ENCODE measurements around the gene TAGLN. TPM values are rescaled to one million over a fixed set of nuclear protein-coding genes. Genes with fewer than 3 reads are reported as not detected.

Gene TAGLN
- total and polyA plus RNA-seq, 4 donors = 4,857 to 13,815 (median 11,407) TPM

DNA sequence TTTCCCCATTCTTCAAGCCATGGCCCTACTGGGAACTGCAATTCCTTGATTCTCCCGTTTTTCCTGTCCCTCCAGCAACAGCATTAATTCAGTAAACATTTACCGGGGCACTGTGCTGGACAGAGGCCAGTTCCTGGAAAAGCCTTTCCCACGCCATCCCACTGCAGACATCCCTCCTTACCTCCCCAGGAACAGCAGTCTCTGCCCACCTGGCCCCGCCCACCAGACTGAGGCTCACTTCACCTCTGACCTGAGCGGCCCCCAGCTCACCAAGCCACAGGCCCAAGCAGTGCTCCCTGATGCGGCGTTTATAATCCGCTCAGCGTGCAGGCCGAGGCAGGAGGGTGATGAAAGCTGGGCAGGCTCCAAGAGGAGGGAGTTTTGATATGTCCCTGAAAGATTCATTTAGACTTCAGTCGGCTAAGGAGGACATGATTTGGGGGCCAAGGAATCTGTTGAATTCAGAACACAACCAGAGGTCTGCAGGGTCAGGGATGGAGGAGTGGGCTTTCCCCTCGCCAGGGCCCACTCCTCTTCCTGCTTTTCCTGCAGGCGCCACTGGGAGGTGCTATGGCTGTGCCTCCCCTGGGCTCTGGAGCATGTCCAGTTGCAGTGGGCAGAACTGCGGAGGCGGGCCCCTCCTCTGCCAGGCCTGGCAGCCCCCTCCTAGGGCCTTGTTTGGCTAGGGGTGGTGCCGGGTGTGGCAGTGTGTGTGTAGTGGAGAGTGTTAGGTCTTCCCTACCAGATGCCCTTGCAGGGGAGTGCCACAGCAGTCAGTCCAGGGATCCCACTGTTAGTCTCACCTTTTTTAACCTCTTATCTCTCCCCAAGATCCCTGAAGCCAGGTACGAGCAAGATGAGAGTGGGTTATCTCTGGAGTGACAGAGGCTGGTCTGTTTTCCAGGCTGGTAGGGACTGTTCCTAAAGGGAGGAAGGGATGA is 1.4 kb upstream of the TAGLN start:
- peaks cover 0 to 8% of the 10 kb centered on the region in 2 donors for H3K36me3 ChIP-seq (ENCODE audit: control insufficient read depth in 1 of 2, insufficient read depth in 2 of 2, low read length in 1 of 2)
- 15 to 17% methylated on average over 17 of the region's 17 CpGs for WGBS, 2 donors
- peak; percentile 58 for ATAC-seq (ENCODE audit: low FRiP score)
- no peaks in the 10 kb centered on the region for H3K27me3 ChIP-seq (ENCODE audit: control insufficient read depth in 1 of 2, insufficient read depth in 2 of 2, low read length in 1 of 2)
- peak overlapping the region; percentile 89 to 99 for H3K27ac ChIP-seq (ENCODE audit: low read depth in 1 of 2, low read length in 2 of 2)
- peak; percentile 89 to 94 for DNase-seq
- peak overlapping the region; percentile 41 to 46 for H3K4me3 ChIP-seq (ENCODE audit: low read length in 2 of 2)
- no peaks in the 10 kb centered on the region for H3K9me3 ChIP-seq (ENCODE audit: control insufficient read depth, low read length)
- intact Hi-C loops (cut with DNase I) = loop anchor here (1.0 to 2.0 kb wide), 2 partner anchors 21 to 28 kb away; no protein-coding TSS in a partner anchor
- no peaks in the 10 kb centered on the region for H3K4me1 ChIP-seq (ENCODE audit: control insufficient read depth in 1 of 2, insufficient read depth in 2 of 2, low read length in 2 of 2)

DNA sequence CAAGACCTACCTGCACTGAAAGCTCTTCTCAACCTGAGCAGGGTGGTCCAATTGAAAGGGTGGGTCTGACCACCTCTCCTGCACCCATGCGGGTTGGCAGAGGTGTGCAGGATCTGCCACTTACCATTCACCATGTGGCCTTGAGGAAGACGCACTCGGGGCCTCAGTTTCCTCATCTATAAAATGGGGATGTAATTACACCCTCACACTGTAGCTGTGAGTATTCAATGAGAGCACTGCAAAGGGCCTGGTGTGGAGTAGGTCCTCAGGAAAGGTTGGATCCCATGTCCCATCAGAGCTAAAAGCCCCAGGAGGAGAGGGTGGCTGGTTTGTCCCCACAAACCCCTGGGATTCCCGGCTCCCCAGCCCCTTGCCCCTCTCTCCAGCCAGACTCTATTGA is 557 bp upstream of the TAGLN start:
- ATAC-seq (ENCODE audit: low FRiP score) (no peak), DNase-seq (peak in 1 of 2 donors; percentile 44)
- peak overlapping the region; percentile 89 to 99 for H3K27ac ChIP-seq (ENCODE audit: low read depth in 1 of 2, low read length in 2 of 2)
- peak overlapping the region; percentile 41 to 46 for H3K4me3 ChIP-seq (ENCODE audit: low read length in 2 of 2)
- peaks cover 0 to 8% of the 10 kb centered on the region in 2 donors for H3K36me3 ChIP-seq (ENCODE audit: control insufficient read depth in 1 of 2, insufficient read depth in 2 of 2, low read length in 1 of 2)
- 20 to 27% methylated on average over 4 of the region's 4 CpGs for WGBS, 2 donors
- intact Hi-C loops (cut with DNase I) = loop anchor here (1.0 to 2.0 kb wide), 2 partner anchors 20 to 23 kb away; no protein-coding TSS in a partner anchor
- no peaks in the 10 kb centered on the region for H3K4me1 ChIP-seq (ENCODE audit: control insufficient read depth in 1 of 2, insufficient read depth in 2 of 2, low read length in 2 of 2)
- no peaks in the 10 kb centered on the region for H3K9me3 ChIP-seq (ENCODE audit: control insufficient read depth, low read length)
- H3K27me3 ChIP-seq (ENCODE audit: control insufficient read depth in 1 of 2, insufficient read depth in 2 of 2, low read length in 1 of 2) = no peaks in the 10 kb centered on the region

DNA sequence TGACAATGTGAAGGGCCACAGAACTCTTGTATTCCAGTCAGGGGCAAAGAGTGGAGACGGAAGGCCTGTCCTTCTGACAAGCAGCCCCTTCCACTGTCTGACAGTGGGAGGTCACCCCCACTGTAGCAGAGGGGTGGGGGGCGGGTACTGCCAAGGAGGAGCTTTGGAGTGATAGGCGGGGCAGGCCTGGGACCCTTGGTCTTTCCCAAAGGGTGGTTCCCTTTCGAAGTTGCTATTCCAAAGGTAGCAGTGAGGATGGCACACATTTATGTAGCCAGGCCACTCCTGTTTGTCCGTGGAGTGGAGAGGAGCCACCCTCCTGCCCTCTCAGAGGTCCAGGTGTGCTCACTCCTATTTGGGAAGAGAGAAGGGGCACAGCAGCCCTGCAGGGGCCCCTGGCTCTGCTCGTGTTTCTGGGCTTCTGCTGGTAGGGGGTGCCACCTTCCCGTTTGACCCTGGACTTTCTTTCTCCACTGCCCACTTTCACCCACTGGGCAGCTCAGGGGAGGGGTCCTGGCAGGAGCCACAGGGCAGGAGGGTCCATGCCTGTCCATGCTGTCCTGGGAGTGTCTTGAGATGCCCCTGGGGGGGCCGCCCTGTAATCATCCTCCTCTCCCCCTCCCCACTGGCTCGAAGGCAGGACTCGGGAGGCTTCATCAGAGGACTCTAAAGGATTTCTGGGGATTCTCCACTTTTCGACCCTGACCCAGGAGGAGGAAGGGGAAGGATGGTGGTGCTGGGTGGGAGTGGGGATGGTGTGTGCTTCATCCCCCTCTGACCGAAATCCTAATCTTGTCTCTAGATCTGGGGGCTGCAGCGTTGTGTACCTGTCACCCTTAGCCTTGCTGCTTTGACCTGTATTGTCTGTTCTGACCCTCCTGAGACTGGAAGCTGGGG is 994 bp downstream of the TAGLN start:
- ATAC-seq (ENCODE audit: low FRiP score) (no peak), DNase-seq (no peak)
- no peaks in the 10 kb centered on the region for H3K4me1 ChIP-seq (ENCODE audit: control insufficient read depth in 1 of 2, insufficient read depth in 2 of 2, low read length in 2 of 2)
- H3K36me3 ChIP-seq (ENCODE audit: control insufficient read depth in 1 of 2, insufficient read depth in 2 of 2, low read length in 1 of 2) = peaks cover 0 to 20% of the 10 kb centered on the region in 2 donors
- no peaks in the 10 kb centered on the region for H3K9me3 ChIP-seq (ENCODE audit: control insufficient read depth, low read length)
- peak overlapping the region; percentile 62 to 94 for H3K27ac ChIP-seq (ENCODE audit: low read depth in 1 of 2, low read length in 2 of 2)
- WGBS, 2 donors = 6 to 9% methylated on average over 12 to 13 of the region's 13 CpGs
- H3K27me3 ChIP-seq (ENCODE audit: control insufficient read depth in 1 of 2, insufficient read depth in 2 of 2, low read length in 1 of 2) = no peaks in the 10 kb centered on the region
- intact Hi-C loops (cut with DNase I) = loop anchor here (1.0 to 2.0 kb wide), 2 partner anchors 19 to 21 kb away; no protein-coding TSS in a partner anchor
- H3K4me3 ChIP-seq (ENCODE audit: low read length in 2 of 2) = peak overlapping the region; percentile 38 to 98

- Histone ChIP-seq H3K27me3 (ENCODE audit: control insufficient read depth in 1 of 2, insufficient read depth in 2 of 2, low read length in 1 of 2) (no peaks in the 10 kb centered on the region), H3K4me1 (ENCODE audit: control insufficient read depth in 1 of 2, insufficient read depth in 2 of 2, low read length in 2 of 2) (no peaks in the 10 kb centered on the region), H3K36me3 (ENCODE audit: control insufficient read depth in 1 of 2, insufficient read depth in 2 of 2, low read length in 1 of 2) (peaks cover 0 to 21% of the 10 kb centered on the region in 2 donors), H3K9me3 (ENCODE audit: control insufficient read depth, low read length) (no peaks in the 10 kb centered on the region), H3K27ac (ENCODE audit: low read depth in 1 of 2, low read length in 2 of 2) (peak overlapping the region; percentile 62 to 94), H3K4me3 (ENCODE audit: low read length in 2 of 2) (peak overlapping the region; percentile 38 to 98)
- DNase-seq (no peak), ATAC-seq (ENCODE audit: low FRiP score) (no peak)
- 7 to 8% methylated on average over 12 of the region's 12 CpGs for WGBS, 2 donors
- intact Hi-C loops (cut with DNase I) = no loop called here
Observed at GRCh38 chr11:117200813-117201657, 1.9 kb downstream of the TAGLN start.

DNA sequence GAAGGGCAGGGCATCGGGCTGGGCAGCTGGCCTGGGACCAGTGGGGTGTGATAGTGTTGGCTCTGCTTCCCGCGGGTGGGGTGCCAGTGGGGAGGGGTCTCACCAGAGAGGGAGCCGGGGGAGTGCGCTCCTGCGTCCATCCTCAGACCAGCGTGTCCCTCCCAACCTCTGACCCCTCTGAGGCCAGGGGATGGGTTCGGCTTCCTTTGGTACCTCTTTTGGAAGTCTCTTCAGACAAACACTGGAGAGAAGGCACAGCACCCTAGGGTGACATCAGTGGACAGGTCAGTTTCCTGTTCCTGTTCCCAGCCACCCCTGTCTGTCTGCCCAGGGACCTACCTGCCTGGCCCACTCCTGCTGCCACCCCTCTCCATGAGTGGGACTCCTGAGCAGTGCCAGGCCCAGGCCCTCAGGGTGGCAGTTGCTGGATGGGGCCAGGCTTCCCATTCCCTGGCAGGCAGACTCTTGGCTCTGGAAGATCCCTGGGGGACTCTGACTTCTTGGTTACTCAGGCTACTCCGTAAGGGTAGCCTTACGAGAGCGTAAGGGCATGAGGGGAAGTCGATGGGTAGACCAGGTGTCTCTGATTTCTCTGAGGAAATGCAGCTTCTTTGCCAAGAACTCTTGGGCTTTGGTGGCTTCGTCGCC is 2.6 kb downstream of the TAGLN start:
- peak in 1 of 2 donors; percentile 59 for DNase-seq
- Histone ChIP-seq H3K9me3 (ENCODE audit: control insufficient read depth, low read length) (no peaks in the 10 kb centered on the region), H3K27ac (ENCODE audit: low read depth in 1 of 2, low read length in 2 of 2) (peak overlapping the region; percentile 62 to 94), H3K4me1 (ENCODE audit: control insufficient read depth in 1 of 2, insufficient read depth in 2 of 2, low read length in 2 of 2) (no peaks in the 10 kb centered on the region), H3K4me3 (ENCODE audit: low read length in 2 of 2) (peak overlapping the region; percentile 38 to 98), H3K27me3 (ENCODE audit: control insufficient read depth in 1 of 2, insufficient read depth in 2 of 2, low read length in 1 of 2) (no peaks in the 10 kb centered on the region), H3K36me3 (ENCODE audit: control insufficient read depth in 1 of 2, insufficient read depth in 2 of 2, low read length in 1 of 2) (peaks cover 0 to 21% of the 10 kb centered on the region in 2 donors)
- WGBS, 2 donors = 1 to 6% methylated on average over 13 to 14 of the region's 14 CpGs
- intact Hi-C loops (cut with DNase I) = no loop called here
- ATAC-seq (ENCODE audit: low FRiP score) = no peak

DNA sequence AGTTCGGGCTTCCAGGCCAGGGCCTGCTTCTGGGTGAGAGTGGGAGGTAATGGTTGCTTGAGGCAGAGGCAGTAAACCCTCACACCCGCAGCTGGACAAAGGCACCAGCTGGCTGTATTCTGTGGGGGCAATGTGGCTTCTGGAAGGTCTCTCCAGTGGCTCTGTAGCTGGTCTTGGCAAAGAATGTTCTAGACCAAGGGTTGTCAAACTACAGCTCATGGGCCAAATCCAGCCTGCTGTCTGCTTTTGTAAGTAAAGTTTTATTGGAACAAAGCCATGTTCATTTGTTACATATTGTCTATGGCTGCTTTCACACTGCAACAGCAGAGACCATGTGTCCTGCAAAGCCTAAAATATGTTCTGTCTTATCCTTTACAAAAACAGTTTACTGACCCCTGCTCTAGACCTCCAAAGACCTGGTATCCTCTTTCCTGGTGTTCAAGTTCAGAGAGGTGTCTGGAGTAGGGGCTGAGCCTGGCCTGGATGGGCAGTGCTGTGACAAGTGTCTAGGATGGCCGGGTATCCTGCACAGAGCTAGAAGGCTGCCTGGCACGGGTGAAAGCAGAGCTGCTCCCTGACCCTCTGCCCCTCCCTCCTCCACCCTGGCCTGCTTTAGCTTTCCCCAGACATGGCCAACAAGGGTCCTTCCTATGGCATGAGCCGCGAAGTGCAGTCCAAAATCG is 3.4 kb downstream of the TAGLN start:
- Histone ChIP-seq H3K27ac (ENCODE audit: low read depth in 1 of 2, low read length in 2 of 2) (peak overlapping the region; percentile 62 to 94), H3K4me1 (ENCODE audit: control insufficient read depth in 1 of 2, insufficient read depth in 2 of 2, low read length in 2 of 2) (no peaks in the 10 kb centered on the region), H3K27me3 (ENCODE audit: control insufficient read depth in 1 of 2, insufficient read depth in 2 of 2, low read length in 1 of 2) (no peaks in the 10 kb centered on the region), H3K4me3 (ENCODE audit: low read length in 2 of 2) (peak overlapping the region; percentile 38 to 98), H3K36me3 (ENCODE audit: control insufficient read depth in 1 of 2, insufficient read depth in 2 of 2, low read length in 1 of 2) (peaks cover 0 to 21% of the 10 kb centered on the region in 2 donors), H3K9me3 (ENCODE audit: control insufficient read depth, low read length) (no peaks in the 10 kb centered on the region)
- intact Hi-C loops (cut with DNase I) = no loop called here
- DNase-seq (no peak), ATAC-seq (ENCODE audit: low FRiP score) (no peak)
- WGBS, 2 donors = 2 to 8% methylated on average over 7 of the region's 7 CpGs

GRCh38 chr11:117203069-117203407 is 3.9 kb downstream of the TAGLN start:
- peaks cover 0 to 21% of the 10 kb centered on the region in 2 donors for H3K36me3 ChIP-seq (ENCODE audit: control insufficient read depth in 1 of 2, insufficient read depth in 2 of 2, low read length in 1 of 2)
- no peaks in the 10 kb centered on the region for H3K4me1 ChIP-seq (ENCODE audit: control insufficient read depth in 1 of 2, insufficient read depth in 2 of 2, low read length in 2 of 2)
- H3K27ac ChIP-seq (ENCODE audit: low read depth in 1 of 2, low read length in 2 of 2) = peak overlapping the region; percentile 20 to 62
- intact Hi-C loops (cut with DNase I) = no loop called here
- peak overlapping the region; percentile 38 to 98 for H3K4me3 ChIP-seq (ENCODE audit: low read length in 2 of 2)
- DNase-seq = peak in 1 of 2 donors; percentile 50
- no peak for ATAC-seq (ENCODE audit: low FRiP score)
- H3K27me3 ChIP-seq (ENCODE audit: control insufficient read depth in 1 of 2, insufficient read depth in 2 of 2, low read length in 1 of 2) = no peaks in the 10 kb centered on the region
- no peaks in the 10 kb centered on the region for H3K9me3 ChIP-seq (ENCODE audit: control insufficient read depth, low read length)
- WGBS, 2 donors = 11 to 16% methylated on average over 8 to 10 of the region's 10 CpGs
